OCI-LY7 (cell line): Measurements from ENCODE around the gene VSIR.

Source experiments
- EZH2phosphoT487 ChIP-seq: fragments of 200-600 bp; sonication (generic); IDR thresholded peaks from 2 replicates; pipeline ENCODE4 v1.6.1; 2018; ENCODE audit warnings: low read depth, borderline replicate concordance, mild to moderate bottlenecking, mixed run types, antibody characterized with exemption, low read length, moderate library complexity, mixed read lengths
- TF ChIP-seq, protein P1 (sequence below): fragments of 200-600 bp; sonication (generic); conservative IDR thresholded peaks from 2 replicates; pipeline ENCODE4 v1.5.1; 2014; ENCODE audit warnings: mild to moderate bottlenecking, antibody characterized with exemption, low read length, moderate library complexity, mixed read lengths

GRCh38 chr10:71816936-71817618 is 43.8 kb upstream of the VSIR start:
- TF ChIP-seq, protein P1, sequence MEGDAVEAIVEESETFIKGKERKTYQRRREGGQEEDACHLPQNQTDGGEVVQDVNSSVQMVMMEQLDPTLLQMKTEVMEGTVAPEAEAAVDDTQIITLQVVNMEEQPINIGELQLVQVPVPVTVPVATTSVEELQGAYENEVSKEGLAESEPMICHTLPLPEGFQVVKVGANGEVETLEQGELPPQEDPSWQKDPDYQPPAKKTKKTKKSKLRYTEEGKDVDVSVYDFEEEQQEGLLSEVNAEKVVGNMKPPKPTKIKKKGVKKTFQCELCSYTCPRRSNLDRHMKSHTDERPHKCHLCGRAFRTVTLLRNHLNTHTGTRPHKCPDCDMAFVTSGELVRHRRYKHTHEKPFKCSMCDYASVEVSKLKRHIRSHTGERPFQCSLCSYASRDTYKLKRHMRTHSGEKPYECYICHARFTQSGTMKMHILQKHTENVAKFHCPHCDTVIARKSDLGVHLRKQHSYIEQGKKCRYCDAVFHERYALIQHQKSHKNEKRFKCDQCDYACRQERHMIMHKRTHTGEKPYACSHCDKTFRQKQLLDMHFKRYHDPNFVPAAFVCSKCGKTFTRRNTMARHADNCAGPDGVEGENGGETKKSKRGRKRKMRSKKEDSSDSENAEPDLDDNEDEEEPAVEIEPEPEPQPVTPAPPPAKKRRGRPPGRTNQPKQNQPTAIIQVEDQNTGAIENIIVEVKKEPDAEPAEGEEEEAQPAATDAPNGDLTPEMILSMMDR, result no peak
- TF ChIP-seq EZH2phosphoT487, result no peak
